ENCODE results near the gene HDAC7. TPM values are rescaled to one million over a fixed set of nuclear protein-coding genes. Genes with fewer than 3 reads are reported as not detected.

The HDAC7 gene
- total RNA-seq, 2 experiments from 2014 or later, result 180 to 207 TPM

DNA sequence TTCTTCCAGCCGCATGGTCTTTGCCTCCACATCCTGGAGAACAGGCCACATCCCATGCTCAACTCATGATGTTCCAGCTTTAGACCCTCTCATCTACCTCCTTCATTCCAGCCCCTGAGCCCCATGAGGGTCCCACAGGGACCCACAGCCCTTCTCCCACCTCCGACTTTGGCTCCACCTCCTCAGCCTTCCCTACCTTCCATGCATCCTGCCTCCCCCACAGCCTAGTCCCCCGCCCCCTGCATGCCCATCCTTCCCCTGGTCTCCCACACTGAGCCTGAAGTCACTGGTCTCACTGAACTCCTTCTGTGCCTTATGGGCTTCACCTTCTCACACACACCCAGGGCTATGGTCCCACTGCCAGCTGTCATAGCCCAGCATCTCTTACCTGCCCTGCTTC, 70.8 kb downstream of the HDAC7 start:
- ATAC-seq (no peak), DNase-seq (no peak)
- Mint-ChIP-seq H3K36me3 (ENCODE audit: low read depth) (no peaks in the 10 kb centered on the region), H3K27me3 (ENCODE audit: low read depth) (peaks cover 15% of the 10 kb centered on the region), H3K27ac (no peak overlapping the region), H3K4me3 (no peak overlapping the region), H3K4me1 (ENCODE audit: low read depth) (peaks cover 3% of the 10 kb centered on the region), H3K9me3 (ENCODE audit: insufficient read depth) (no peaks in the 10 kb centered on the region)
- CTCF ChIA-PET, result interaction anchor here (2.3 kb wide), 1 partner anchor 18 kb away, joined by 14 read pairs; no protein-coding TSS in a partner anchor
- POLR2A ChIA-PET, result interaction anchor here (0.5 to 0.6 kb wide), 2 partner anchors 16 to 437 kb away, joined by 3 read pairs; no protein-coding TSS in a partner anchor

DNA sequence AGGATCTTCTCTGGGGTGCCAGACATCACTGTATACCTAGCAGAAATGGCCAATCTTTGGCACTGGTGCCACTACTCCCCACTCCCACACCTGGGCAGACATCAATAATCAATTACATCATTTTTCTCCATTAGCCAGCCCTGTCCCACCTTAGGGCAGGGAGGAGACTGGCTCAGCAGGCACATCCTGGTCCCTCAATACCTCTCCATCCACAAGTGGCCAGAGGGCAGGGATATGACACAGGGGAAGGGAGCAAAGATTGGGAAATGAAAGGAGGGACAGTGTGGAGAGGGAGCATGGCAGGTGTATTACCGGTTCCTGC, 71.2 kb downstream of the HDAC7 start:
- ATAC-seq, result no peak
- Mint-ChIP-seq H3K27ac (no peak overlapping the region), H3K36me3 (ENCODE audit: low read depth) (no peaks in the 10 kb centered on the region), H3K27me3 (ENCODE audit: low read depth) (peaks cover 18% of the 10 kb centered on the region), H3K4me3 (no peak overlapping the region), H3K4me1 (ENCODE audit: low read depth) (no peaks in the 10 kb centered on the region), H3K9me3 (ENCODE audit: insufficient read depth) (no peaks in the 10 kb centered on the region)
- ChIA-PET CTCF (interaction anchor here (2.3 kb wide), 1 partner anchor 19 kb away, joined by 14 read pairs; no protein-coding TSS in a partner anchor), POLR2A (interaction anchor here (0.6 kb wide), 1 partner anchor 16 kb away, joined by 3 read pairs; no protein-coding TSS in a partner anchor)
- DNase-seq, result no peak

- H3K4me1 Mint-ChIP-seq (ENCODE audit: low read depth), result no peaks in the 10 kb centered on the region
- CTCF ChIA-PET, result interaction anchor here (0.6 to 8.5 kb wide), 3 partner anchors 11 to 111 kb away, joined by 3 to 271 read pairs (median 14); partner anchors contain the start of gene RAPGEF3
- ATAC-seq (no peak), DNase-seq (no peak)
- H3K9me3 Mint-ChIP-seq (ENCODE audit: insufficient read depth), result no peaks in the 10 kb centered on the region
- POLR2A ChIA-PET, result interaction anchor here (0.6 kb wide), 1 partner anchor 15 kb away, joined by 3 read pairs; no protein-coding TSS in a partner anchor
- peaks cover 24% of the 10 kb centered on the region for H3K27me3 Mint-ChIP-seq (ENCODE audit: low read depth)
- H3K36me3 Mint-ChIP-seq (ENCODE audit: low read depth), result no peaks in the 10 kb centered on the region
- no peak overlapping the region for H3K27ac Mint-ChIP-seq
- no peak overlapping the region for H3K4me3 Mint-ChIP-seq
These were observed 71.9 kb downstream of the HDAC7 start for GRCh38 chr12:47747596-47748506.

DNA sequence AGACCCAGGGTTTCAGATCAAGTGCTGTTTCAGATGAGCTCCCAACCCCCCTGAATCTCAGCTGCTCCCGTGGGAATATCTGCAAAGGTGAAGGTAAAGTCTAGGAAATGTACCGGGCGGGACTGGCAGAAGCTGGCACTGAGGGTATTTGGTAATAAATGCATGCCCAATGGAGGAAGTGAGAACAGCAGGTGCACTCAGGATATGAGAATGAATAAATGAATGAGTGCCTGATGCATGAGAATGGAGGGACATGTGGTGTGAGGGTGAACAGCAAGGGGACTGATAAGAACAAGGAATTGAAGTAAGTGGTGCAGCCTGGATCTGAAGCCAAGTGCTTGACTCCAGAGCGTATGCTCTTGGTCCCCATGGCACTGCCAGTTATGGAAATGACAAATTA, 72.6 kb downstream of the HDAC7 start:
- no peaks in the 10 kb centered on the region for H3K9me3 Mint-ChIP-seq (ENCODE audit: insufficient read depth)
- ATAC-seq (no peak), DNase-seq (no peak)
- no peaks in the 10 kb centered on the region for H3K36me3 Mint-ChIP-seq (ENCODE audit: low read depth)
- H3K4me1 Mint-ChIP-seq (ENCODE audit: low read depth), result peaks cover 7% of the 10 kb centered on the region
- POLR2A ChIA-PET, result no interaction called here
- H3K4me3 Mint-ChIP-seq, result no peak overlapping the region
- H3K27me3 Mint-ChIP-seq (ENCODE audit: low read depth), result peaks cover 24% of the 10 kb centered on the region
- no peak overlapping the region for H3K27ac Mint-ChIP-seq
- CTCF ChIA-PET, result interaction anchor here (0.6 to 8.5 kb wide), 3 partner anchors 11 to 112 kb away, joined by 3 to 271 read pairs (median 14); partner anchors contain the start of gene RAPGEF3

DNA sequence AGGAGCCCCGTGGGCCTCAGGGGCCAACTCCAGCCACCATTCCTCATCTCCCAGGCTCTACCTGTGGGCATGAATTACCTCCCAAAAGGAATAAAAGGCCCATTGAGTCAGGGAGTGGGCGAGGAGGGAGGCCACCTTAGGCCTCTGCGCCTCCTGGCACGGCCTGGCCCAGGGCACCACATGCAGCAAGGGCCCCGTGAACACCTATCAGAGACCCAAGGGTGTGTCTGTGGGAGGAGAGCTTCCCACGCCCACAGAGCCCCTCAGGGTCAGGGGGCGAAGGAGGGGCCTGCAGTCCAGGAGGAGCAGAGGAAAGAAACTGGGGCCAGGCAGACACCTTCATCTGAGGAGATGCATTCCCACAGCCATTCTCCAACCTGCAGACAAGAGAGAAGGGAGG, 73.2 kb downstream of the HDAC7 start:
- no peak for DNase-seq
- no peak for ATAC-seq
- no peak overlapping the region for H3K27ac Mint-ChIP-seq
- no peaks in the 10 kb centered on the region for H3K36me3 Mint-ChIP-seq (ENCODE audit: low read depth)
- POLR2A ChIA-PET, result no interaction called here
- CTCF ChIA-PET, result interaction anchor here (2.3 to 8.5 kb wide), 2 partner anchors 12 to 21 kb away, joined by 14 to 271 read pairs; partner anchors contain the start of gene RAPGEF3
- H3K4me3 Mint-ChIP-seq, result no peak overlapping the region
- no peaks in the 10 kb centered on the region for H3K9me3 Mint-ChIP-seq (ENCODE audit: insufficient read depth)
- H3K4me1 Mint-ChIP-seq (ENCODE audit: low read depth), result peaks cover 9% of the 10 kb centered on the region
- peaks cover 24% of the 10 kb centered on the region for H3K27me3 Mint-ChIP-seq (ENCODE audit: low read depth)

- CTCF ChIA-PET, result interaction anchor here (8.5 to 17.0 kb wide), 2 partner anchors 12 to 34 kb away, joined by 271 to 297 read pairs; partner anchors contain the start of genes RAPGEF3 and RPAP3
- POLR2A ChIA-PET, result no interaction called here
- no peaks in the 10 kb centered on the region for H3K9me3 Mint-ChIP-seq (ENCODE audit: insufficient read depth)
- no peak for DNase-seq
- H3K27ac Mint-ChIP-seq, result no peak overlapping the region
- no peak for ATAC-seq
- peaks cover 24% of the 10 kb centered on the region for H3K27me3 Mint-ChIP-seq (ENCODE audit: low read depth)
- H3K4me3 Mint-ChIP-seq, result no peak overlapping the region
- no peaks in the 10 kb centered on the region for H3K36me3 Mint-ChIP-seq (ENCODE audit: low read depth)
- H3K4me1 Mint-ChIP-seq (ENCODE audit: low read depth), result peaks cover 14% of the 10 kb centered on the region
These were observed 73.6 kb downstream of the HDAC7 start for GRCh38 chr12:47746073-47746472.

DNA sequence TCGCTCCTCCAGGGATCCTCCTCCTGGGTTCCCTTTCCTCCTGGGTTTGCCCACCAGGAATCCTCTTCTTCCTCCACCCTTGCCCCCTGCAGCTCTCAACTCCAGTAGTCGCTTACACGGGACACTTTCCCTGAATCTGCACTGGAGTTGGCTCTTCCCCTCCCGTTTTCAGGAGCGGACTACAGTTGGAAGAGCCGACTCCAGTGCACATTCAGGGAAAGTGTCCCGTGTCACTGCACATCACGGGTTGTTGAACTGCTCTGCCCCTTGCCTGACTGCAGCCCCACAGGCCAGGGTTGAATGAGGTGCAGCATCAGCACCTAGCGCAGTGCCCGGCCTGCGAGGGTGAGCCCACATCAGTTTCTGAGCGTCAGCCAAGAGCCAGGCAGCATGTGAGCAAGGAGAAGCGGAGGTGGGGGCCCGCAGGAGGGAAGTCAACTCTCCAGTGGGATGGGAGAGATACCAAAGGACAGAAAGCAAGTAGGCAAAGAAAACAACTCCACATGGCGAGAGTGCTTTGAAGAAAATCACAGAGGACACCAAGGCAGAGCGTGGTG, 74.1 kb downstream of the HDAC7 start:
- H3K4me1 Mint-ChIP-seq (ENCODE audit: low read depth), result peaks cover 17% of the 10 kb centered on the region
- no peaks in the 10 kb centered on the region for H3K36me3 Mint-ChIP-seq (ENCODE audit: low read depth)
- no peak overlapping the region for H3K4me3 Mint-ChIP-seq
- no peak overlapping the region for H3K27ac Mint-ChIP-seq
- no peak for DNase-seq
- POLR2A ChIA-PET, result no interaction called here
- CTCF ChIA-PET, result interaction anchor here (3.8 to 17.0 kb wide), 7 partner anchors 13 to 91 kb away, joined by 26 to 646 read pairs (median 271); partner anchors contain the start of genes ENDOU, HDAC7, RAPGEF3 and RPAP3
- no peak for ATAC-seq
- peaks cover 24% of the 10 kb centered on the region for H3K27me3 Mint-ChIP-seq (ENCODE audit: low read depth)
- H3K9me3 Mint-ChIP-seq (ENCODE audit: insufficient read depth), result no peaks in the 10 kb centered on the region

- ATAC-seq (no peak), DNase-seq (no peak)
- Mint-ChIP-seq H3K4me1 (ENCODE audit: low read depth) (peaks cover 20% of the 10 kb centered on the region), H3K27ac (no peak overlapping the region), H3K27me3 (ENCODE audit: low read depth) (peaks cover 24% of the 10 kb centered on the region), H3K9me3 (ENCODE audit: insufficient read depth) (no peaks in the 10 kb centered on the region), H3K36me3 (ENCODE audit: low read depth) (no peaks in the 10 kb centered on the region), H3K4me3 (no peak overlapping the region)
- POLR2A ChIA-PET, result interaction anchor here (0.9 to 2.4 kb wide), 2 partner anchors 22 to 93 kb away, joined by 3 to 8 read pairs; no protein-coding TSS in a partner anchor
- CTCF ChIA-PET, result interaction anchor here (0.7 to 17.0 kb wide), 16 partner anchors 10 to 219 kb away, joined by 3 to 646 read pairs (median 32); partner anchors contain the start of genes ENDOU, HDAC7, RAPGEF3 and RPAP3
These were observed 74.8 kb downstream of the HDAC7 start for GRCh38 chr12:47744778-47745436.

- Mint-ChIP-seq H3K27me3 (ENCODE audit: low read depth) (peaks cover 23% of the 10 kb centered on the region), H3K4me1 (ENCODE audit: low read depth) (peaks cover 26% of the 10 kb centered on the region), H3K4me3 (no peak overlapping the region), H3K36me3 (ENCODE audit: low read depth) (no peaks in the 10 kb centered on the region), H3K9me3 (ENCODE audit: insufficient read depth) (no peaks in the 10 kb centered on the region), H3K27ac (no peak overlapping the region)
- peak; percentile 37 for ATAC-seq
- POLR2A ChIA-PET, result interaction anchor here (0.9 to 2.4 kb wide), 2 partner anchors 23 to 94 kb away, joined by 3 to 8 read pairs; no protein-coding TSS in a partner anchor
- peak; percentile 70 for DNase-seq
- CTCF ChIA-PET, result interaction anchor here (0.7 to 17.0 kb wide), 18 partner anchors 9 to 455 kb away, joined by 3 to 646 read pairs (median 20); partner anchors contain the start of genes ENDOU, HDAC7, RAPGEF3 and RPAP3
These were observed 75.6 kb downstream of the HDAC7 start for GRCh38 chr12:47744005-47744651.

- no peak for DNase-seq
- H3K4me3 Mint-ChIP-seq, result no peak overlapping the region
- peaks cover 20% of the 10 kb centered on the region for H3K27me3 Mint-ChIP-seq (ENCODE audit: low read depth)
- H3K27ac Mint-ChIP-seq, result no peak overlapping the region
- no peak for ATAC-seq
- no peaks in the 10 kb centered on the region for H3K36me3 Mint-ChIP-seq (ENCODE audit: low read depth)
- ChIA-PET CTCF (interaction anchor here (0.8 to 17.0 kb wide), 28 partner anchors 8 to 711 kb away, joined by 3 to 646 read pairs (median 6); partner anchors contain the start of genes ENDOU, HDAC7, RAPGEF3 and RPAP3), POLR2A (interaction anchor here (2.4 to 2.6 kb wide), 2 partner anchors 12 to 24 kb away, joined by 8 to 9 read pairs; no protein-coding TSS in a partner anchor)
- H3K9me3 Mint-ChIP-seq (ENCODE audit: insufficient read depth), result no peaks in the 10 kb centered on the region
- peaks cover 26% of the 10 kb centered on the region for H3K4me1 Mint-ChIP-seq (ENCODE audit: low read depth)
These were observed 76.3 kb downstream of the HDAC7 start for GRCh38 chr12:47743311-47743860.

Measured in activated CD8-positive, alpha-beta T cell treated with anti-CD3 and anti-CD28 coated beads, Interleukin-2, amount 10 ng/mL, durations not matched to agents 7 days and 5 days (primary cell).